Dendritic cell treated with granulocyte-macrophage colony-stimulating factor and Interleukin-4, amounts not matched to agents 40 ng/mL and 50 ng/mL, for 4 days (primary cell): Measurements from ENCODE around the gene LPCAT3.
"Not testable (repeated sequence)": the region's sequence is repeated elsewhere in the genome, so short reads cannot be mapped to it uniquely, and the experiment has no call there.

Experiments used
- H3K27ac Mint-ChIP-seq: one replicate; pipeline ENCODE4 v1.8.0; 2022; ENCODE audit warnings: mild to moderate bottlenecking, mixed read lengths
- H3K27me3 Mint-ChIP-seq: one replicate; pipeline ENCODE4 v1.8.0; 2022; ENCODE audit warnings: mild to moderate bottlenecking, mixed read lengths
- H3K36me3 Mint-ChIP-seq: one replicate; pipeline ENCODE4 v1.8.0; 2022; ENCODE audit warnings: low read depth, mixed read lengths
- H3K4me1 Mint-ChIP-seq: one replicate; pipeline ENCODE4 v1.8.0; 2022; ENCODE audit warnings: low read depth, mixed read lengths
- H3K4me3 Mint-ChIP-seq: one replicate; pipeline ENCODE4 v1.8.0; 2022; ENCODE audit warnings: mild to moderate bottlenecking, moderate library complexity, mixed read lengths
- H3K9me3 Mint-ChIP-seq: one replicate; pipeline ENCODE4 v1.8.0; 2022; ENCODE audit warnings: mixed read lengths
- intact Hi-C: fragments of 100-400 bp; cut with micrococcal nuclease; formaldehyde crosslinking; loops from one replicate; pipeline ENCODE4 v1.15.0; 2022

Gene LPCAT3

GRCh38 chr12:7018350-7019042 is at the start of gene LPCAT3:
TSS of gene LPCAT3 (minus strand) at chr12:7018476. CDS start at chr12:7018424, 52 bp downstream.
- intact Hi-C loops: loop anchor here (1.0 to 2.0 kb wide), 3 partner anchors 14 to 53 kb away; partner anchors contain the start of genes EMG1 and PHB2
- peak within 1 kb of the TSS; percentile 80 for H3K27ac Mint-ChIP-seq

GRCh38 chr12:7067096-7067495 is 48.8 kb upstream of the LPCAT3 start:
- Mint-ChIP-seq H3K4me1 (peaks cover 7% of the 10 kb centered on the region), H3K27me3 (peaks cover 20% of the 10 kb centered on the region), H3K36me3 (no peaks in the 10 kb centered on the region), H3K27ac (no peak overlapping the region), H3K9me3 (no peaks in the 10 kb centered on the region), H3K4me3 (no peak overlapping the region)
- intact Hi-C loops: no loop called here

More at GRCh38 chr12:7018350-7019042, at the start of gene LPCAT3:
- Mint-ChIP-seq H3K4me1 (peaks cover 49% of the 10 kb centered on the region), H3K9me3 (no peaks in the 10 kb centered on the region), H3K4me3 (peak within 1 kb of the TSS; percentile 99), H3K27me3 (no peaks in the 10 kb centered on the region), H3K36me3 (peaks cover 32% of the 10 kb centered on the region)

- Mint-ChIP-seq H3K27me3 (peaks cover 18% of the 10 kb centered on the region), H3K36me3 (no peaks in the 10 kb centered on the region), H3K27ac (no peak overlapping the region), H3K4me3 (no peak overlapping the region), H3K9me3 (no peaks in the 10 kb centered on the region), H3K4me1 (peaks cover 7% of the 10 kb centered on the region)
- intact Hi-C loops: no loop called here
These were observed 48.3 kb upstream of the LPCAT3 start for GRCh38 chr12:7066596-7066995.

GRCh38 chr12:7065073-7065623 is 46.9 kb upstream of the LPCAT3 start:
- H3K27me3 Mint-ChIP-seq: peaks cover 27% of the 10 kb centered on the region
- intact Hi-C loops: no loop called here
- H3K27ac Mint-ChIP-seq: no peak overlapping the region

GRCh38 chr12:7064516-7064915 is 46.2 kb upstream of the LPCAT3 start:
- no peaks in the 10 kb centered on the region for H3K36me3 Mint-ChIP-seq
- peaks cover 27% of the 10 kb centered on the region for H3K4me1 Mint-ChIP-seq
- intact Hi-C loops: loop anchor here (5.0 kb wide), 1 partner anchor 43 kb away; the partner anchor contains the start of gene C1RL
- no peak overlapping the region for H3K4me3 Mint-ChIP-seq
- H3K9me3 Mint-ChIP-seq: no peaks in the 10 kb centered on the region
- H3K27ac Mint-ChIP-seq: no peak overlapping the region
- peaks cover 27% of the 10 kb centered on the region for H3K27me3 Mint-ChIP-seq

More at GRCh38 chr12:7065073-7065623, 46.9 kb upstream of the LPCAT3 start:
- H3K4me1 Mint-ChIP-seq: peaks cover 20% of the 10 kb centered on the region
- H3K9me3 Mint-ChIP-seq: no peaks in the 10 kb centered on the region
- no peak overlapping the region for H3K4me3 Mint-ChIP-seq
- no peaks in the 10 kb centered on the region for H3K36me3 Mint-ChIP-seq

- intact Hi-C loops: loop anchor here (5.0 kb wide), 1 partner anchor 46 kb away; the partner anchor contains the start of gene C1RL
- Mint-ChIP-seq H3K4me3 (no peak overlapping the region), H3K9me3 (no peaks in the 10 kb centered on the region), H3K36me3 (no peaks in the 10 kb centered on the region), H3K27me3 (peaks cover 20% of the 10 kb centered on the region), H3K27ac (peak overlapping the region; percentile 55), H3K4me1 (peaks cover 52% of the 10 kb centered on the region)
These were observed 43.3 kb upstream of the LPCAT3 start for GRCh38 chr12:7061596-7061995.

GRCh38 chr12:7061138-7061537 is 42.9 kb upstream of the LPCAT3 start:
- peak overlapping the region; percentile 55 for H3K27ac Mint-ChIP-seq
- H3K27me3 Mint-ChIP-seq: peaks cover 20% of the 10 kb centered on the region
- H3K4me1 Mint-ChIP-seq: peaks cover 52% of the 10 kb centered on the region
- H3K9me3 Mint-ChIP-seq: no peaks in the 10 kb centered on the region
- H3K36me3 Mint-ChIP-seq: no peaks in the 10 kb centered on the region
- intact Hi-C loops: loop anchor here (5.0 kb wide), 1 partner anchor 46 kb away; the partner anchor contains the start of gene C1RL
- H3K4me3 Mint-ChIP-seq: no peak overlapping the region

- H3K4me1 Mint-ChIP-seq: peaks cover 47% of the 10 kb centered on the region
- H3K27ac Mint-ChIP-seq: peak within 1 kb of the TSS; percentile 55
- intact Hi-C loops: loop anchor here (5.0 kb wide), 1 partner anchor 47 kb away; the partner anchor contains the start of gene C1RL
- H3K27me3 Mint-ChIP-seq: peaks cover 24% of the 10 kb centered on the region
- H3K4me3 Mint-ChIP-seq: no peak within 1 kb of the TSS
- H3K36me3 Mint-ChIP-seq: no peaks in the 10 kb centered on the region
- no peaks in the 10 kb centered on the region for H3K9me3 Mint-ChIP-seq
These were observed 42.2 kb upstream of the LPCAT3 start, which contains the start of gene C1S for GRCh38 chr12:7060353-7060954. TSS of gene C1S (plus strand) at chr12:7060718. CDS start at chr12:7061913, 1,195 bp downstream.

GRCh38 chr12:7059780-7060179 is 41.5 kb upstream of the LPCAT3 start:
- Mint-ChIP-seq H3K4me1 (peaks cover 45% of the 10 kb centered on the region), H3K27me3 (peaks cover 30% of the 10 kb centered on the region), H3K27ac (no peak overlapping the region), H3K4me3 (no peak overlapping the region), H3K9me3 (no peaks in the 10 kb centered on the region), H3K36me3 (no peaks in the 10 kb centered on the region)
- intact Hi-C loops: loop anchor here (5.0 kb wide), 2 partner anchors 33 to 48 kb away; partner anchors contain the start of genes C1R and C1RL

- Mint-ChIP-seq H3K27me3 (peaks cover 32% of the 10 kb centered on the region), H3K4me3 (no peak overlapping the region), H3K27ac (peak overlapping the region; percentile 68), H3K4me1 (peaks cover 45% of the 10 kb centered on the region), H3K36me3 (no peaks in the 10 kb centered on the region), H3K9me3 (no peaks in the 10 kb centered on the region)
- intact Hi-C loops: loop anchor here (5.0 kb wide), 1 partner anchor 33 kb away; the partner anchor contains the start of gene C1R
These were observed 40.6 kb upstream of the LPCAT3 start for GRCh38 chr12:7058850-7059395.

- H3K27ac Mint-ChIP-seq: peak overlapping the region; percentile 68
- no peak overlapping the region for H3K4me3 Mint-ChIP-seq
- no peaks in the 10 kb centered on the region for H3K36me3 Mint-ChIP-seq
- intact Hi-C loops: loop anchor here (5.0 kb wide), 1 partner anchor 34 kb away; the partner anchor contains the start of gene C1R
- H3K4me1 Mint-ChIP-seq: peaks cover 45% of the 10 kb centered on the region
- H3K27me3 Mint-ChIP-seq: peaks cover 34% of the 10 kb centered on the region
- no peaks in the 10 kb centered on the region for H3K9me3 Mint-ChIP-seq
These were observed 40.0 kb upstream of the LPCAT3 start for GRCh38 chr12:7058163-7058845.

- not testable (repeated sequence) for H3K27ac Mint-ChIP-seq, H3K9me3 Mint-ChIP-seq, H3K36me3 Mint-ChIP-seq, H3K4me3 Mint-ChIP-seq
- intact Hi-C loops: loop anchor here (5.0 kb wide), 1 partner anchor 37 kb away; the partner anchor contains the start of gene C1R
- H3K4me1 Mint-ChIP-seq: peaks cover 37% of the 10 kb centered on the region
- peaks cover 45% of the 10 kb centered on the region for H3K27me3 Mint-ChIP-seq
These were observed 37.5 kb upstream of the LPCAT3 start for GRCh38 chr12:7055736-7056135.

GRCh38 chr12:7054925-7055324 is 36.6 kb upstream of the LPCAT3 start:
- H3K4me3 Mint-ChIP-seq: no peak overlapping the region
- H3K9me3 Mint-ChIP-seq: no peaks in the 10 kb centered on the region
- peaks cover 43% of the 10 kb centered on the region for H3K27me3 Mint-ChIP-seq
- intact Hi-C loops: loop anchor here (5.0 kb wide), 1 partner anchor 37 kb away; the partner anchor contains the start of gene C1R
- no peaks in the 10 kb centered on the region for H3K36me3 Mint-ChIP-seq
- H3K27ac Mint-ChIP-seq: no peak overlapping the region
- peaks cover 29% of the 10 kb centered on the region for H3K4me1 Mint-ChIP-seq
